Skeletal muscle cell (primary cell): ENCODE data around the gene RNF121.
A peak's percentile ranks its signal among the peaks of the same experiment; 100 is the strongest.

Experiments used
- DNase-seq: peaks from one replicate; pipeline ENCODE4 v3.0.0-alpha.2; 2010; ENCODE audit warnings: low read depth
- H3K4me3 ChIP-seq: 2 replicates; pipeline ENCODE4 v1.5.1; 2011; ENCODE audit warnings: low read depth, mild to moderate bottlenecking, control low read depth, low read length, moderate library complexity

Gene RNF121

DNA sequence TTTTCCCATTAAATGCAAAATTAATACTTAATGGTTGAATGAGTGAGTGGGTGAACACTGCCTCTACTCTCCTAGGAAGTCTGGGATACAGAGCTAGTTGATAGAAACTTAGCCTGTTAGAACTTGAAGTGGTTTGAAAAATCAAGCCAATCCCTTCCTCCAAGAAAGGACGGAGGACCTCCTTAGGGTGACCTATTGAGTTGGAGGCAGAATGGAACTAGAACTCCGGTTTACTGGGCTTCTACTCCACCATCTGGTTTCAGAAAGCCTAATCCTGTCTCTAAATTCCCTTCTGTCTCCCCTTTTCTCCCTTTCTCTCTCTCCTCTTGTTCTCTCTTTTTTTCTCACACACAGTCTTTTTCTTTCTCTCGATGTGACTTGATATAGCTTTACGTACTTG is 50.2 kb downstream of the RNF121 start:
- no peak for DNase-seq
- no peak overlapping the region for H3K4me3 ChIP-seq

DNA sequence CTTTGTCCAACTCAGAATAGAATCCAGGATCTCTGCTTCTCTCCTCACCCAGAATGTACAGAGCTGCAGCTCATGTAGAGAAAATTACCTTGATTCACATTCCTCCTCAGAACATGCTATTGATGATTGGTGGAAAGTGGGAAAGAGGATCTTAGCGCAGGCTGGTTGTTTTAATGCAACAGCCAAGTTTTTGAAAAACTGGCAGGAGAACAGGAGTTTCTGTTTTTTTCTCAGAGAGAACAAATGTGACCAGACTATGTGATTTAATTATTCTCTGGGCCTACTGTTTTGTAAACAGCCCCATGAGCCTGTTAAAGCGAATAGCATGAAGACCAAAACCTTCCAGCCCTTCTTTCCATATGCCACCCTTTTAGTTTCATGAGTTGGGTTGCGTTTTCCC is 50.8 kb downstream of the RNF121 start:
- no peak for DNase-seq
- H3K4me3 ChIP-seq, result no peak overlapping the region

DNA sequence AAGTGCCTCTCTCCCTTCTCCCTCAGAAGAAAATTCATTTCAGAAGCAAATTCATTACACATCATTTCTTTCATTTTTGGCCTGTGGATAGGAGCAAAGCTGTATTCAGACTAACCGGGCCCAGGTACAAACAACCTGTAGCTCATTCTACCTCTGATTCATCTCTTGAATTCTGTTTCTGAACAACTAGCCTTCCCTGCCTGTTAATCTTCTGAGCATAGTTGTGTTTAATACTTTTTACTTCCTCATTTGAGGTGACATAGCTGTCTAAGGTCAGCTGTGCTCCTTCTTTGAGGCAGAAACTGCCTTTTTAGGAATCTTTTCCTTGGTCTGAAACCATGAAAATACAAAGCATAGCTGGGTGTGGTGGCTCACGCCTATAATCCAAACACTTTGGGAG is 57.3 kb downstream of the RNF121 start:
- DNase-seq, result no peak
- no peak overlapping the region for H3K4me3 ChIP-seq

DNA sequence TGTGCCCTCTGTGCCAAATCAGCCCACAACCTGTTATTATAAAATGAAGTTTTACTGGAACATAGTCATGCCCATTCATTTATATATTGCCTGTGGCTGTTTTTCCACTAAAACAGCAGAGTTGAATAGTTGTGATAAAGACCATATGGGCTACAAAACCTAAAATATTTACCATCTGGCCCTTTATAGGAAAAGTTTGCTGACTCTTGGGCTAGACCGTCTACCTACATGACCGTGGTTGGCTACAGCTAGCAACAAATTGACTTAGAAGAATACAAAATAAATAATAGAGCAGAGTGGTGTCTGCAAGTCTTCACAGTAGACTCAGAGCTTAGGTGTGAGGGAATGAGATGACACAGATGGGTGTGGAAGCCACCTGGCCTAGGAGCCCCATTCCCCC is 58.7 kb downstream of the RNF121 start:
- H3K4me3 ChIP-seq, result no peak overlapping the region
- no peak for DNase-seq

DNA sequence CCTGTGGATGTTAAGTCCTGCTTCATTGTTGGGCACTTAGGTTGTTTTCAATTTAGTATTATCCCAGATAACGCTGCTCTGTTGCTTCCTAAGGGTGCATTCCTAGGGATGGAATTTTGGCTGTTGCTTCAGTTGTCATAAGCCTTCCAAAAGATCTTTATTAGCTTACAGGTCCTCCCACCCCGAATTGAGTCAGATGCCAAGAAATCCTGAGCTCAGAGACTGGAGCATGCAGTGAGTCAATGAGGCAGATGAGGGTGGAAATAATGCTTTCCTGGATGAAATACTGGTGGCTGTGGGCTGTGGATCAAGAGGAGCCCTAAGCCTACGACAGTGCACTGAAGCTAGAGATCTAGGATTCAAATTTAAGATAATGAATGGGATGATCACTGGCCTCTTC is 59.2 kb downstream of the RNF121 start:
- DNase-seq, result peak; percentile 43
- H3K4me3 ChIP-seq, result no peak overlapping the region

DNA sequence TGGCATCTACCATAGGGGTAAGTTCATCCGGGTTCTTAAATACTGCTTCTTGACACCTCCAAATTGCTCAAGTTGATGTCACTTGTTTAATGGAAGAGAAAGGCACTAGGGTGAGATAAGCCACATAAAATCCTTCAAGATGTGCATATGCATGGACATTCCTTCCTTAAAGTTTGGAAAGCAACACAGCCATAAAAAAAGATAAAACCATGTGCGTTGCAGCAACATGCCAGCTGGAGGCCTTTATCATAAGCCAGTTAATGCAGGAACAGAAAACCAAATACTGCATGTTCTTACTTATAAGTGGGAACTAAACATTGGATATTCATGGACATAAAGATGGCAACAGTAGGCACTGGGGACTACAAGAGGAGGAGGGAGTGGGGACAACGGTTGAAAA is 61.9 kb downstream of the RNF121 start:
- no peak overlapping the region for H3K4me3 ChIP-seq
- no peak for DNase-seq

DNA sequence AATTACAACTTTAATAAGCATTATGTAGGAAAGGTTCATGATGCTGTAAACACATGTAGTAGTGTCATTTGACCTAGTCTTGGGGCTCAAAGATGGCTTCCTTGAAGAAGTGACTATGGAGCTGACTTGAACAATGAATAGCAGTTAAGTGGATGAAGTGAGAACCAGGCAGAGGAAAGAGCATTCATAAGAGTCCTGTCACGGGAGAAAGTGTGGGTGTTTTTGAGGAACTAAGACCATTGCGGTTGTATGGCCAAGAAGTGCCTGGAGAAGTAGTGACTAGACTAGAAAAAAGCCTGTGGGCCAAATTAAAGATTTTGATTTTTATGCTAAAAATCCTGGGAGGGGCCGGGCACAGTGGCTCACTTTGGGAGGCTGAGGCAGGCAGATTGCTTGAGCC is 62.6 kb downstream of the RNF121 start:
- H3K4me3 ChIP-seq, result no peak overlapping the region
- no peak for DNase-seq

DNA sequence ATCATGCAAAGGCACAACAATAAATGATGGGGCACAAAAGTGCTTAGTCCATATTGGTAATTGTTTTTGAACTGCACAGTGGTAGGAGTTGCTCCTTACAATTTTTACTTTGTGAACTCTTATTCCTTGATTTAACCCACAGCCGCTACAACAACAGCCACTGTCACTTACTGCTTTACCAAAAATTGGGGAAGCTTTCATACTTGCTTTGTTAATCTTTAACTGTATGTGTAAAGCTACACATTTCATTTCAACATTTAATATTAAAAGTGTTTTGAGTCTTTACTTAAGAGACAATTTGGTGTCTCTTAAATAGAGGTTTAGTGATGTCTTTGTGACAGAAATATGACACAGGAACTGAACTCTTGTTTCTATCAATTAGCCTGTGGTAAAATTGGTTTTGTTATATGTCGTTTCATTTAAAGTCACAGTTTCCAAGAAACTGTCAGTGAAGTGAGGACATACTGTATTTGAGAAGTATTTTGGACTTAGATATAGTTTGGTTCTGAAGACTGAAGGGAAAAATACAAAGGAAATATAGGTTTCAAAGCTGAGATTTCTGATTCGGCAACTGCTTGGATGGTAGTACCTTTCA is 63.4 kb downstream of the RNF121 start:
- DNase-seq, result no peak
- H3K4me3 ChIP-seq, result no peak overlapping the region

DNA sequence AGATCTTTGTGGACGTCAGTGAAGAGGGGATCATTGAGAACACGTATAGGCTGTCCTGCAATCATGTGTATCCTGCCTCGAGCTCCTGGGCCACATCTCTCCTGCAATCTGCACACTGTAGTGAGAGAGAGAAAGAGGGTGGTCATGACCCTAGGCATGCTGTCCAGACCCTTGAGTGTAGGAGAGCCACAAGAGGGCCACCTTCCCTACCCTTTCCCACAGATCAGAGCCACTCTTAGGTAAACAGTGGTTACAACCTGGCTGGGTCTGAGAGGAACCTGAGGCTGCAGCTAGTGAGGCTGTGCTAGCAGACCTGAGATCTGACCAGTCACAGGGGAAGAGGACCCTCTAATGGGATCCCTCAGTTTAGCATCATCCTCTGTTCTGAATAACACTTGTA is 65.9 kb downstream of the RNF121 start:
- no peak overlapping the region for H3K4me3 ChIP-seq
- no peak for DNase-seq

DNA sequence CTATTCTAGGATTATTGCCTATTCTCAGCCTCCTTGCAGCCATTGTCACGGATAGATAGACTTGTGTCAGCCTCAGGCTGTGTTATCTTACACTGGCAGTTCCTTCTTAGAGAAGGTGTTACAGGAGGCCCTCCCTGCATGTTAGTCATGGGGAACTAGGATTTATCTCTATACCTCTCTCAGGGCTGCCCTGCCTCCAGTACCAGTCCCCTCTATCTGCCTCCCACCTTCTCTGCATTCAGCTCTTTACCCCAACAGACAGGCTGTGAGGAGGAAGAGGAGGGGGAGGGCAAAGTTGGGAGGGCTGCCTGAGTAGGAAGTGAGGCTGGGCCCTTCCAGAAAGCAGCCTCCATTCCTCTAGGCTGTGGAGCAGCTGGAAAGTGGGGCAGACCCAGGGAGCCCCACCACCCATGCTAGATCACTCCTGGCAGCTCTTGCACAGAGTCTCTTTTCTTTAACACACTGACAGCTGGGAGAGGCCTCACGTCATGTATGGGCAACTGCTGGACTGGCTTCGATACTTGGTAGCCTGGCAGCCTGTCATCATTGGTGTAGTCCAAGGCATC is 67.0 kb downstream of the RNF121 start:
- no peak for DNase-seq

DNA sequence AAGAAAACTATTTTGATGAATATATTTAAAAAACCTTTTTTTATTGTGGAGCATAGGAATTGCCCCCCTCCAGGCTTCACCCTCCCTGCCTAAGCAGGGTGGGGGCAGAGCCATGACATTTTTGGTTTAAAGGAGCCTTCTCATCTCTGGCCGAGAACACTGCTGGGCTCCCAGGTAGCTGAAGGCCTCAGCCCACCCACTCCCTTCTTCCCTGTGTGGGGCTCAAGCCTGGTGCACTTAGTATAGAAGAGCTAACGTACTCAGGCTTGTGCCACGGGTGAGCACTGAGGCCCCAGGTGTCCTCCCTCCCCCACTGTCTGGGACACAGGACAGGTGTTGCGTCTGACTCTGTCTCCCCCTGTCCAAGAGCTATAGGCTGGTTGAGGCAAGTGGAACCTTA is 67.7 kb downstream of the RNF121 start:
- no peak for DNase-seq
- H3K4me3 ChIP-seq, result no peak overlapping the region

More for the DNA sequence above, 67.0 kb downstream of the RNF121 start:
- H3K4me3 ChIP-seq, result no peak overlapping the region

DNA sequence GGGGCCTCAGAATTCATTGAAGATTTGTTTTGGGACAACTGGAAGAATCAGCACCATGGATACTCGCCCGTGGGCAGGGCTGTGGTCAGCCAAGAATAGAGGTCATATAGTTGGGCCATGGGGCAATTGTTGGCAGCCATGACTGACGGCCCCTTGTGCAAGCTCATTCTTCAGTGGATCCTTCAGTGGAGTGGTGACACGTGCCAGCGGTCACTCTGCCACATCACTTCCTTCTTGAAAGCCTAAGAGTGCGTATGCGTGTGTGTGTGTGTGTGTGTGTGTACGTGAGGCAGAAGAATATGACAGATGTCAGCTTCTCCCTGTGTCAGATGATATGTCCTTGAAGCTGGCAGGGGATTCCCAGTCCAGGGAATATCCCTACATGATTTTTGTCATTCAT is 68.1 kb downstream of the RNF121 start:
- H3K4me3 ChIP-seq, result no peak overlapping the region
- DNase-seq, result no peak

DNA sequence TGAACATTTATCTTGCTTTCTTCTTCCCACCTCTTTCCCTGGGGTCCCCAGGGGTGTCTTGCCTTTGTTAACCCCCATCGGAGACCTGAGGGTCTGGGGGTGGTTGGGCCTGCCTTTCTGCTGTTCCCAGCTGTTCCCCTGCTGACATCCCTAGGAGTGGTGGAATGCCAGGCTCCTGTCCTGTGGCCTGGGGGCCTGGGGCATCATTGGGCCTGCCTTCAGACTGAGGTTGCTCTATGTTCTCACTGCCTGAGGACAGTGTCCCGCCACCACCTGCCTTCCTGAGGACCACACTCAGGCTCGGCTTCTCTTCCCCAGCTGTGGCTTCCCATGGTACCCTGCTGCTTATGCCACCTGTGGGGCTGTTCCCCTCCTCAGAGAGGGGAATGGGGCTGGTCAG is 68.7 kb downstream of the RNF121 start:
- no peak overlapping the region for H3K4me3 ChIP-seq
- no peak for DNase-seq

DNA sequence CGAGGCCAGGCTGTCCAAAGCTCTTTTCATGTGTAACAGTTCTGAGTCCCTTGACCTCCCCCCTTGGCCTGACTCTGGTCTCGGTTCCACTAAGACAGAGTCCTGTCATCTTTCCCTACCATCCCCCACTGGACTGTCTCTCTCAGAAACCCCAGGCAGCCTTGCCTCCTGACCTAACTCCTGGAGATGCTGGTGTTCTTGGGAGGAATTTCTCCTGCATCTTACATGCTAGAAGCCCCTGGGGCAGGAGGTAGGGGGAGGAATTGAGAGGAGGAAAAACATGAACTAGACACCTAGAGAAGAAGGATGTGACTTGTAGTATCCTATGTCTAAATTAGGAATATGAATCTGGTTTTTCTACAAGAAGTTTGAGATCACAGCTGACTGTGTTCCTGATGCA is 69.2 kb downstream of the RNF121 start:
- DNase-seq, result no peak
- no peak overlapping the region for H3K4me3 ChIP-seq

DNA sequence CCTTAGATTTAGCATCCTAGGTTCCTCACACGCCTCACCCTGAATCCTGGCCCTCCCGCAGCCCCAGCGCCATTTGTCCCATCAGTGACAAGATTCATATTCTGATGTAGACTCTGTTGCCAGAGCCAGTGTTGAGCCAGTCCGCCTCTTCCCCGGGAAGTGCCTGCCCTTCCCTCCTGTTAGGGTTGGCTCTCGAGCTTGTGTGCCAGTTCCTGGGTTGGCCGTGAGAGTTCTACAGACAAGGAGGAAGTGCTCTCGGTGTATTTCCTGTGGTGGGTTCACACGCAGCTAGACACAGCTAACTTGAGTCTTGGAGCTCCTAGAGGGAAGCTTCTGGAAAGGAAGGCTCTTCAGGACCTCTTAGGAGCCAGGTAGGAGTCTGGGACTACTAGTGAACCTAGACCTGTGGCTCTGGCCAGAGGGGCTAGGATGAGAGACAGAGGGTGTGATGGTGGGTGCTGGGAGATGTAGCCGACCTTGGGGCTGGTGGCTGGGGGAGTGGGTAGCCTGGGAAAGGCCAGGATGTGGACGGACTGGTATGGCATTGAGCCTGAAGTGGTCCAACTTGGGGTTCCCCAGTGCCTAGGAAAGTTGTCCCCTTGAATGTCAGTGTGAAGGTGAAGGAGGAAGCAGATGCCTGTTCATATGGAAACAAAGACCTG is 69.9 kb downstream of the RNF121 start, which contains the start of gene IL18BP:
Gene IL18BP (plus strand): TSS at position 261 of the 662 bp plus-strand sequence. CDS start 1,076 bp downstream, outside the sequence.
- no peak within 1 kb of the TSS for H3K4me3 ChIP-seq

DNA sequence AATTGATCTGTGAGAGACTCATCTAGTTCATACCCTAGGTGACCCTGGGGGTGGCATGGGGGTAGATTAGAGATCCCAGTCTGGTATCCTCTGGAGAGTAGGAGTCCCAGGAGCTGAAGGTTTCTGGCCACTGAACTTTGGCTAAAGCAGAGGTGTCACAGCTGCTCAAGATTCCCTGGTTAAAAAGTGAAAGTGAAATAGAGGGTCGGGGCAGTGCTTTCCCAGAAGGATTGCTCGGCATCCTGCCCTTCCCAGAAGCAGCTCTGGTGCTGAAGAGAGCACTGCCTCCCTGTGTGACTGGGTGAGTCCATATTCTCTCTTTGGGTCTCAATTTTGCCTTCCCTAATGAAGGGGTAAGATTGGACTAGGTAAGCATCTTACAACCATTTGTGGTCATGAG is 70.5 kb downstream of the RNF121 start:
- no peak overlapping the region for H3K4me3 ChIP-seq
- DNase-seq, result no peak

More for the DNA sequence above, 69.9 kb downstream of the RNF121 start, which contains the start of gene IL18BP:
- no peak for DNase-seq

DNA sequence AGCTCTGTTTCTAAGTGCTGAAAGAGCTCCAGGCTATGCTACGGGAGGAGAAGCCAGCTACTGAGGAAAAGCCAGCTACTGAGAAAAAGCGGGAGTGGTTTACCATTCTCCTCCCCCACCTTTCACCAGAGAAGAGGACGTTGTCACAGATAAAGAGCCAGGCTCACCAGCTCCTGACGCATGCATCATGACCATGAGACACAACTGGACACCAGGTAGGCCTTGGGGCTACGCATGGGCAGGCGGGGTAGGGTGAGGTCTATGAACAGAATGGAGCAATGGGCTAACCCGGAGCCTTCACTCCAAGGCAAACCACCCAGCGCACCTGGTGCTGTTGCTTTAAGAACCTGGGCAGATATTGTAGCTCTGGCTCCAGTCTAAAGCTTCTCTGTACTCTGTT is 71.0 kb downstream of the RNF121 start:
- no peak for DNase-seq
- no peak overlapping the region for H3K4me3 ChIP-seq

DNA sequence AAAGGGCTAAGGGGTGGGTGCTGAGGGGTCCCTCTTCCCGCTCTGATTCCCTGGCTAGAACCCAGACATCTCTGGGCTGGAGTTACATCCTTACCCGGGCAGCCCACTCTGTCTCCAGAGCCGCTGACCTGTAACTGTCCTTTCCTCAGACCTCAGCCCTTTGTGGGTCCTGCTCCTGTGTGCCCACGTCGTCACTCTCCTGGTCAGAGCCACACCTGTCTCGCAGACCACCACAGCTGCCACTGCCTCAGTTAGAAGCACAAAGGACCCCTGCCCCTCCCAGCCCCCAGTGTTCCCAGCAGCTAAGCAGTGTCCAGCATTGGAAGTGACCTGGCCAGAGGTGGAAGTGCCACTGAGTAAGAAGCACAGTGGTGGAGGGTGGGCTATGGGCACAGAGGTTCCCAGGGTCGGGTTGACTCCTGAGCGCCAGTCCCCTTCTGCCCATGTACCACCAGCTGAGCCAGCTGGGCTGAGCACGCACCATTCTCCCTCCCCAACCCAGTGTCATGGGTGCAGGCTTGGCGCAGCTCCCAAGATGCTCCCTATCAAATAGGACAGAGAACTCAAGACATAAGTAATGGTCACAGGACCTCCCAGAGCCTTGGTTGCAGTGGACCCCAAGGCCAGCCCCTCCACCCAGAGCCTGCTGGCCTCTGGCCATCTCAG is 71.5 kb downstream of the RNF121 start:
- no peak overlapping the region for H3K4me3 ChIP-seq
- no peak for DNase-seq

DNA sequence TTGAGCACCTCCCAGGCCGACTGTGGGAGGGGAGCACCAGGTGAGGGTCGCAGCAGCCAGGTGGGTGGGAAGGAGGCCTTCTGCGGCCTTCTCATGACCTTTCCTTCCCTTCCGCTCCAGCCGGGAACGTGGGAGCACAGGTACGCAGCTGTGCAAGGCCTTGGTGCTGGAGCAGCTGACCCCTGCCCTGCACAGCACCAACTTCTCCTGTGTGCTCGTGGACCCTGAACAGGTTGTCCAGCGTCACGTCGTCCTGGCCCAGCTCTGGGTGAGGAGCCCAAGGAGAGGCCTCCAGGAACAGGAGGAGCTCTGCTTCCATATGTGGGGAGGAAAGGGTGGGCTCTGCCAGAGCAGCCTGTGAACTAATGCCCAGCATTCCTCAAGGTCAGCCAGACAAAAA is 72.4 kb downstream of the RNF121 start:
- no peak for DNase-seq
- H3K4me3 ChIP-seq, result no peak overlapping the region

DNA sequence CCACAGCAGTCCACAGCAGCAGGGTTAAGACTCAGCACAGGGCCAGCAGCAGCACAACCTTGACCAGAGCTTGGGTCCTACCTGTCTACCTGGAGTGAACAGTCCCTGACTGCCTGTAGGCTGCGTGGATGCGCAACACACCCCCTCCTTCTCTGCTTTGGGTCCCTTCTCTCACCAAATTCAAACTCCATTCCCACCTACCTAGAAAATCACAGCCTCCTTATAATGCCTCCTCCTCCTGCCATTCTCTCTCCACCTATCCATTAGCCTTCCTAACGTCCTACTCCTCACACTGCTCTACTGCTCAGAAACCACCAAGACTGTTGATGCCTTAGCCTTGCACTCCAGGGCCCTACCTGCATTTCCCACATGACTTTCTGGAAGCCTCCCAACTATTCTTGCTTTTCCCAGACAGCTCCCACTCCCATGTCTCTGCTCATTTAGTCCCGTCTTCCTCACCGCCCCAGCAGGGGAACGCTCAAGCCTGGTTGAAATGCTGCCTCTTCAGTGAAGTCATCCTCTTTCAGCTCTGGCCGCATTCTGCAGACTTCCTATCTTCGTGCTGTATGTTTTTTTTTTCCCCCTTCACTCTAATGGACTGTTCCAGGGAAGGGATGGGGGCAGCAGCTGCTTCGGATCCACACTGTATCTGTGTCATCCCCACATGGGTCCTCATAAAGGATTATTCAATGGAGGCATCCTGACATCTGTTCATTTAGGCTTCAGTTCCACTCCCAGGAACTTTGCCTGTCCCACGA is 73.2 kb downstream of the RNF121 start:
- no peak overlapping the region for H3K4me3 ChIP-seq
- DNase-seq, result no peak
